ENCODE data around the gene EPHA5.

- no peak for TF ChIP-seq CTCF (IDR thresholded peaks at IDR 0.05)
- TF ChIP-seq POLR2A (IDR thresholded peaks at IDR 0.05), result no peak
- no peak for TF ChIP-seq POLR2AphosphoS5 (IDR thresholded peaks at IDR 0.05)
- no peak for TF ChIP-seq EP300 (IDR thresholded peaks at IDR 0.05)
Observed at GRCh38 chr4:65453398-65453797, 216.9 kb downstream of the EPHA5 start.
